Measurements from ENCODE around the gene BMP4.

BMP4 gene

DNA sequence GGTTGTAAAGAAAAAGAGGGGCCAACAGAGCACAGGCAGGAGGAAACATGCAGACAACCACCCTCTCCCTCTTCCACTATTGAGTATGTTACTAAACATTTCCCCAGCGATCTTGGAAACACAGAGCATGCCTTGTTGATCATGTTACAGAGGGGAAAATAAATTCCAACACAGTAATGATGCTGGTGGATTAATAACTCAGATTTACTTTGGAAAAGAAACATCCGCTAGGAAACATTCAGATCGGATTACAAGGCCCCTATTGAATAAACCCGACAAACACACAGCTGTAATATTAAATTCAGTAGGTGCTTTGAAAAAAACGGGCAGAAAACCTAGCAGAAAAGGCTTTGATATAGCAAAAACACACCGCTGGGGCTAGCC, 5.4 kb downstream of the BMP4 start:
- no peak for DNase-seq (ENCODE audit: low read depth)
- TF ChIP-seq, protein P1, sequence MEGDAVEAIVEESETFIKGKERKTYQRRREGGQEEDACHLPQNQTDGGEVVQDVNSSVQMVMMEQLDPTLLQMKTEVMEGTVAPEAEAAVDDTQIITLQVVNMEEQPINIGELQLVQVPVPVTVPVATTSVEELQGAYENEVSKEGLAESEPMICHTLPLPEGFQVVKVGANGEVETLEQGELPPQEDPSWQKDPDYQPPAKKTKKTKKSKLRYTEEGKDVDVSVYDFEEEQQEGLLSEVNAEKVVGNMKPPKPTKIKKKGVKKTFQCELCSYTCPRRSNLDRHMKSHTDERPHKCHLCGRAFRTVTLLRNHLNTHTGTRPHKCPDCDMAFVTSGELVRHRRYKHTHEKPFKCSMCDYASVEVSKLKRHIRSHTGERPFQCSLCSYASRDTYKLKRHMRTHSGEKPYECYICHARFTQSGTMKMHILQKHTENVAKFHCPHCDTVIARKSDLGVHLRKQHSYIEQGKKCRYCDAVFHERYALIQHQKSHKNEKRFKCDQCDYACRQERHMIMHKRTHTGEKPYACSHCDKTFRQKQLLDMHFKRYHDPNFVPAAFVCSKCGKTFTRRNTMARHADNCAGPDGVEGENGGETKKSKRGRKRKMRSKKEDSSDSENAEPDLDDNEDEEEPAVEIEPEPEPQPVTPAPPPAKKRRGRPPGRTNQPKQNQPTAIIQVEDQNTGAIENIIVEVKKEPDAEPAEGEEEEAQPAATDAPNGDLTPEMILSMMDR (conservative IDR thresholded peaks at IDR 0.05; ENCODE audit: low read depth, low read length): no peak
- peak overlapping the region; percentile 89 for H3K4me3 ChIP-seq (ENCODE audit: low read length)

DNA sequence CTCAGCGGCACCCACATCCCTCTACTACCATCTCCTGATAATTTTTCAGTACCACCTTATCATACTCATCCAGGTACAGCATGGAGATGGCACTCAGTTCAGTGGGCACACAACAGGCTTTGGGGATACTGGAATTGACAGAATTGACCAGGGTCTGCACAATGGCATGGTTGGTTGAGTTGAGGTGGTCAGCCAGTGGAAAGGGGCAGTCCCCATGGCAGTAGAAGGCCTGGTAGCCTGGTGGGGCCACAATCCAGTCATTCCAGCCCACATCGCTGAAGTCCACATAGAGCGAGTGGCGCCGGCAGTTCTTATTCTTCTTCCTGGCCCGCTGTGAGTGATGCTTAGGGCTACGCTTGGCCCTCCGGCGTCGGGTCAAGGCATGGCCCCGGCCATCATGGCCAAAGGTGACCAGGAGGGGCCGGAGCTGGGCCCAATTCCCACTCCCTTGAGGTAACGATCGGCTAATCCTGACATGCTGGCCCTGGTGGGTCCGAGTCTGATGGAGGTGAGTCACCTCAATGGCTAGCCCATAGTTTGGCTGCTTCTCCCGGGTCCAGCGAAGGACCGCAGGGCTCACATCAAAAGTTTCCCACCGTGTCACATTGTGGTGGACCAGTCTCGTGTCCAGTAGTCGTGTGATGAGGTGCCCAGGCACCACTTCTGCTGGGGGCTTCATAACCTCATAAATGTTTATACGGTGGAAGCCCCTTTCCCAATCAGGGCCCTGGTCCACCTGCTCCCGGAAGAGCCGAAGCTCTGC, 6.4 kb downstream of the BMP4 start:
- peak overlapping the region; percentile 89 for H3K4me3 ChIP-seq (ENCODE audit: low read length)
- TF ChIP-seq, protein P1 (conservative IDR thresholded peaks at IDR 0.05; ENCODE audit: low read depth, low read length): no peak
- DNase-seq (ENCODE audit: low read depth): no peak

DNA sequence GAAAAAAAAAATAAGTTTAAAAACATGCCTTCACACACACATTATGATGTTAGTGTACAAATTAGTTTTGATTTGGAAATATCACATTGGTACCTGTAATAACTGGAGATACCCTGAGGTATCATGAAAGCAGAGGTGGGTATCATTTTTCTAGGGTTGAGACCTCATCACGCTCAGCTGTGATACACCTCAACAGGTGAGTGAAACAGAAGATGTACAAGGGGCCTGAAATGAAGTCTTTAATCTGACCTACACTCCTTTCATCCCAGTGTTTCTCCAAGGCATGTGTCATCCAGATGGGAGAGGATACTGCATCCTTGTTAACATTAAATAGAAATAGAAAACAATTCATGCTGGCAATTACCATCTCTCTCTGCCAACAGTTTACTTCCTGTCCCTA, 7.4 kb downstream of the BMP4 start:
- H3K4me3 ChIP-seq (ENCODE audit: low read length): peak overlapping the region; percentile 15
- DNase-seq (ENCODE audit: low read depth): no peak
- TF ChIP-seq, protein P1 (conservative IDR thresholded peaks at IDR 0.05; ENCODE audit: low read depth, low read length): no peak

DNA sequence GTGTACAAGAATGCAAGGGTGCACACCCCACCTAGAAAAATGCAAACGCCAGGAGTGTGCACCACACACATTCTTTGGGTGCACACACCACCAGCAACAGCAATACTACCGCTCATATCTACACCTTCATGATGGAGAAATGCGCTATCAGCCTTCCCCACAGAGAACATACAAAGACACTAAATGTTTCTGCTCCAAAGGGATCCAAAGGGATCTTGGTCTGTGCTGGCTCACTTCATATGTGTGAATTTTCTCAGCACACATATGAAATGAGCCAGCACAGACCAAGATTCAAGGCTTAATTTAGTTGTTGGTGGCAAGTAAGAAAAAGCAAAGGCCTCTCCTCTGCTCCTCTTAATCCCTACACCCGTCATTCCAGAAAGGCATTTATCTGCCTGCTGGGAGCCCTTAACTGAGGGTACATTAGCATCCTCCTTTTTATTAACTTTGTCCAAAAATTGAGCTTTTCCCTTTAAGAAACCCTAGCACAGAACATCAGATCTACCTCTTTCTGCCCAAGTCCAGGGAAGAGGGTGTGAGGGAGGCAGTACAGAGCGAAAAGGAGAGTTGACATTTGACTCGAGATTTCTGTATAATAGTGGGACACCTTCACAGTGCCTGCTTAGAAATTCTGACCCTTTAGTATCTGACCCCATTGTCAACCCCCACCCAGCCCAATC, 8.3 kb downstream of the BMP4 start:
- no peak for DNase-seq (ENCODE audit: low read depth)
- TF ChIP-seq, protein P1 (conservative IDR thresholded peaks at IDR 0.05; ENCODE audit: low read depth, low read length): no peak
- H3K4me3 ChIP-seq (ENCODE audit: low read length): no peak overlapping the region

DNA sequence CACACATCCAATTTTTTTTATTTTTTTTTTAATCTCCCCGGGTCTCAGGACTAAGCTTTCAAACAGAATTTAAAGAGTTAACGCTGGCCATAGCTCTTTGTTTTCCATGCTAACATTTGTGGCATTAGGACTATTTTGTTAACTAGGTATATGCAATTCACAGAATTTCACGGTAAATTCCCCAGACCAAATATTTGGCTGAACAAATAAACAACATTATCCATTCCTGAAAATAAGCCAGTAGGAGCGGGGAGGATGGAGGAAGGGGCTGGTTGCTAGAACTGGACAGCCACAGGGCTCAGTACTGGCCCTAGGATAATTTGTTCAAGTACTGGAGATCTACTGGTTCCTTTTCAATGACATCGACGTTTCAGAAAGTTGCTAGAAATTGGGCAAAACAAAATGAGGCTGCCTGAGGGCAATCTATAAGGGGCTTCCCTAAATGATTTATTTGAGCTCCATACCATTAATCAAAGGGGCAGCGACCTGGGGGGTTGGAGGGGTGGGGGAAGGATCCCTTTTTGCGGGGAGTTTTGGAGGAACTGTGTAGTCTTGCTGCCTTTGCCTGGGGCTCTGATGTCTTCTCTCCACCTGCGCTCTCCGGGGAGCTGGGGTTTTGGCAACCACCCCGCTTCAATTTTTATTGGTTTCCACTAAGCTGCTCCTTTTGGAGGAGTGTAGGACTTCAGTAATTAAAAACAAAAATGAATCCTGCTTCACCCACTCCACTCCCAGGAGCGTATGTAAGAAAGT, 9.0 kb downstream of the BMP4 start:
- TF ChIP-seq, protein P1 (conservative IDR thresholded peaks at IDR 0.05; ENCODE audit: low read depth, low read length): no peak
- no peak for DNase-seq (ENCODE audit: low read depth)

DNA sequence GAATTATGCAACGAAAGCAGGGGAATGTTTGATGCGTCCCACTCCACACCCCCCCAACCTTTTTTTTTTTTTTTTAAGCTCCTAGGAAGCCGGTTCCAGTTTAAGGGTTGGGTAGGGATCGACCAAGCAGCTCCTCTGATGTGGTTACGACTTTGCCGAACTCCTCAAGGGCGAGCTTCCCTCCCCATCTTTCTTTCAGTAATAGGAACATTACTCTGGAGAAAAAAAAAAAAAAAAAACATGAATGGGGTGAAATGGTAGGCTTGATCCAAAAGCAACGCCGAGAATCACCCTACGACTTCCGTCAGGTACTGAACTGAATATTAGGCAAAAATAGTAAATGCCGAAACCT, 9.6 kb downstream of the BMP4 start:
- DNase-seq (ENCODE audit: low read depth): no peak
- TF ChIP-seq, protein P1 (conservative IDR thresholded peaks at IDR 0.05; ENCODE audit: low read depth, low read length): no peak
- H3K4me3 ChIP-seq (ENCODE audit: low read length): peak overlapping the region; percentile 35

More for the DNA sequence above, 9.0 kb downstream of the BMP4 start:
- H3K4me3 ChIP-seq (ENCODE audit: low read length): peak overlapping the region; percentile 35

Measured in retinal pigment epithelial cell (primary cell).